OCI-LY7 (cell line): ENCODE results near the gene KCNG4. TPM values are rescaled to one million over a fixed set of nuclear protein-coding genes. Genes with fewer than 3 reads are reported as not detected.

Source experiments
- BruUV-seq: library from RNA; stranded (reverse); fragments of 400-500 nt; replicated peaks from 2 replicates; lab custom pipeline; 2021; lab: Mats Ljungman, UMichigan
- CTCF ChIA-PET: fragments of 300-600 bp; sonication (Branson Sonifier 250); formaldehyde crosslinking; loops from one replicate; lab custom pipeline; 2022; ENCODE audit warnings: antibody characterized with exemption; ENCODE audit not compliant: unreplicated experiment; lab: Charles Lee
- POLR2A ChIA-PET: fragments of 300-600 bp; sonication (Branson Sonifier 250); formaldehyde crosslinking; loops from one replicate; lab custom pipeline; 2022; ENCODE audit warnings: antibody characterized with exemption; lab: Charles Lee
- DNase-seq: peaks from one replicate; pipeline ENCODE4 v3.0.0-alpha.2; 2015; ENCODE audit warnings: low spot score
- H2AFZ ChIP-seq: fragments of 200-600 bp; sonication (generic), shearing (Covaris generic); 2 replicates; pipeline ENCODE4 v1.6.1; 2014; ENCODE audit warnings: mild to moderate bottlenecking, antibody characterized with exemption, low read length, moderate library complexity
- H3K27ac ChIP-seq: fragments of 200-600 bp; sonication (generic); 2 replicates; pipeline ENCODE4 v1.5.1; 2014; ENCODE audit warnings: mixed run types, low read depth, mild to moderate bottlenecking, moderate library complexity, low read length, inconsistent platforms; ENCODE audit not compliant: poor library complexity, severe bottlenecking
- H3K36me3 ChIP-seq: fragments of 200-600 bp; sonication (generic); 2 replicates; pipeline ENCODE4 v1.6.1; 2014; ENCODE audit warnings: mild to moderate bottlenecking, antibody characterized with exemption, low read length, moderate library complexity, mixed read lengths; ENCODE audit not compliant: insufficient read depth
- H3K4me1 ChIP-seq: fragments of 200-600 bp; sonication (generic); 2 replicates; pipeline ENCODE4 v1.5.1; 2014; ENCODE audit warnings: mild to moderate bottlenecking, low read length; ENCODE audit not compliant: insufficient read depth, poor library complexity, severe bottlenecking
- H3K4me2 ChIP-seq: fragments of 200-600 bp; sonication (generic); 2 replicates; pipeline ENCODE4 v1.6.1; 2014; ENCODE audit warnings: mild to moderate bottlenecking, low read length
- H3K4me3 ChIP-seq: fragments of 200-600 bp; sonication (generic); 2 replicates; pipeline ENCODE4 v1.5.1; 2014; ENCODE audit warnings: mild to moderate bottlenecking, low read depth, low read length; ENCODE audit not compliant: poor library complexity, severe bottlenecking
- H3K79me2 ChIP-seq: fragments of 200-600 bp; sonication (generic); 2 replicates; pipeline ENCODE4 v1.6.1; 2016; ENCODE audit warnings: low read depth, mild to moderate bottlenecking, low read length, moderate library complexity, mixed read lengths; ENCODE audit not compliant: insufficient read depth
- H3K9me2 ChIP-seq: fragments of 200-600 bp; sonication (generic); 2 replicates; pipeline ENCODE4 v1.6.1; 2016; ENCODE audit warnings: mild to moderate bottlenecking, low read length, mixed read lengths; ENCODE audit not compliant: insufficient read depth
- H3K9me3 ChIP-seq: fragments of 200-600 bp; sonication (generic); 2 replicates; pipeline ENCODE4 v1.6.1; 2014; ENCODE audit warnings: mild to moderate bottlenecking, mixed run types, low read length, mixed read lengths
- H4K20me1 ChIP-seq: fragments of 200-600 bp; sonication (generic); 2 replicates; pipeline ENCODE4 v1.6.1; 2014; ENCODE audit warnings: mild to moderate bottlenecking, antibody characterized with exemption, low read length, moderate library complexity, mixed read lengths; ENCODE audit not compliant: insufficient read depth
- CTCF ChIP-seq: fragments of 200-600 bp; sonication (generic); conservative IDR thresholded peaks from 2 replicates; pipeline ENCODE4 v1.5.1; 2014; ENCODE audit warnings: mild to moderate bottlenecking, antibody characterized with exemption, low read length, moderate library complexity, mixed read lengths
- EZH2phosphoT487 ChIP-seq: fragments of 200-600 bp; sonication (generic); IDR thresholded peaks from 2 replicates; pipeline ENCODE4 v1.6.1; 2018; ENCODE audit warnings: low read depth, borderline replicate concordance, mild to moderate bottlenecking, mixed run types, antibody characterized with exemption, low read length, moderate library complexity, mixed read lengths
- intact Hi-C: fragments of 100-400 bp; cut with micrococcal nuclease; formaldehyde crosslinking; loops from one replicate; pipeline ENCODE4 v1.10.0; 2022; ENCODE audit not compliant: unreplicated experiment
- total RNA-seq, 2 experiments: library from RNA; depleted of rRNA in 1 of 2; stranded (reverse); fragments of >200 nt in 1 of 2; shearing (Covaris generic) in 1 of 2; gene quantifications; 2 replicates each; pipeline ENCODE4 v1.2.3, GENCODE V29; 2014 to 2022

The KCNG4 gene
- total RNA-seq, 2 experiments from 2014 or later, result not detected

GRCh38 chr16:84274515-84274914 lies 34.7 kb upstream of the KCNG4 start:
- H3K79me2 ChIP-seq, result no peaks in the 10 kb centered on the region
- intact Hi-C loops, result no loop called here
- no peak for DNase-seq
- POLR2A ChIA-PET, result no interaction called here
- no peaks in the 10 kb centered on the region for H3K9me3 ChIP-seq
- H3K4me2 ChIP-seq, result no peak overlapping the region
- CTCF ChIA-PET, result interaction anchor here (0.5 kb wide), 1 partner anchor 590 kb away, joined by 3 read pairs; no protein-coding TSS in a partner anchor
- no peak overlapping the region for H3K4me3 ChIP-seq
- no peaks in the 10 kb centered on the region for H3K36me3 ChIP-seq
- H3K4me1 ChIP-seq, result no peaks in the 10 kb centered on the region
- no peaks in the 10 kb centered on the region for H4K20me1 ChIP-seq
- no peaks in the 10 kb centered on the region for H3K9me2 ChIP-seq
- TF ChIP-seq EZH2phosphoT487 (no peak), CTCF (no peak)
- no peak overlapping the region for H2AFZ ChIP-seq
- no TSS peak for BruUV-seq
- H3K27ac ChIP-seq, result no peak overlapping the region

GRCh38 chr16:84272740-84273320 lies 33.0 kb upstream of the KCNG4 start:
- no peak for TF ChIP-seq EZH2phosphoT487
- TF ChIP-seq CTCF, result no peak
- Histone ChIP-seq H3K4me3 (no peak overlapping the region), H3K9me3 (no peaks in the 10 kb centered on the region), H2AFZ (no peak overlapping the region), H3K4me2 (no peak overlapping the region), H3K79me2 (no peaks in the 10 kb centered on the region), H3K4me1 (no peaks in the 10 kb centered on the region), H3K9me2 (no peaks in the 10 kb centered on the region), H3K27ac (no peak overlapping the region), H4K20me1 (no peaks in the 10 kb centered on the region), H3K36me3 (no peaks in the 10 kb centered on the region)
- CTCF ChIA-PET, result interaction anchor here (0.6 kb wide), 1 partner anchor 235 kb away, joined by 4 read pairs; no protein-coding TSS in a partner anchor
- intact Hi-C loops, result no loop called here
- POLR2A ChIA-PET, result interaction anchor here (0.5 to 0.7 kb wide), 2 partner anchors 91 to 161 kb away, joined by 3 read pairs; no protein-coding TSS in a partner anchor
- DNase-seq, result no peak
- BruUV-seq, result no TSS peak

- no peaks in the 10 kb centered on the region for H3K9me2 ChIP-seq
- ChIA-PET CTCF (no interaction called here), POLR2A (interaction anchor here (0.7 kb wide), 1 partner anchor 92 kb away, joined by 3 read pairs; no protein-coding TSS in a partner anchor)
- intact Hi-C loops, result no loop called here
- H3K79me2 ChIP-seq, result no peaks in the 10 kb centered on the region
- no peaks in the 10 kb centered on the region for H3K9me3 ChIP-seq
- no peak overlapping the region for H2AFZ ChIP-seq
- no peak overlapping the region for H3K4me2 ChIP-seq
- no peak for DNase-seq
- H4K20me1 ChIP-seq, result no peaks in the 10 kb centered on the region
- no peak overlapping the region for H3K27ac ChIP-seq
- no peaks in the 10 kb centered on the region for H3K36me3 ChIP-seq
- H3K4me1 ChIP-seq, result no peaks in the 10 kb centered on the region
- BruUV-seq, result no TSS peak
- H3K4me3 ChIP-seq, result no peak overlapping the region
- TF ChIP-seq EZH2phosphoT487, result no peak
Observed at GRCh38 chr16:84271866-84272265, 32.1 kb upstream of the KCNG4 start.
